Cardiac septum (tissue), 1 donor: ENCODE measurements around the gene CDH20. TPM values are rescaled to one million over a fixed set of nuclear protein-coding genes. Genes with fewer than 3 reads are reported as not detected.

Experiments used
- DNase-seq: peaks from one replicate; pipeline ENCODE4 v3.0.0-alpha.2; 2020; ENCODE audit warnings: low spot score
- intact Hi-C: fragments of 100-400 bp; cut with DNase I; formaldehyde crosslinking; loops from one replicate; pipeline ENCODE4 v1.14.0; 2022
- total RNA-seq: library from RNA; stranded (reverse); fragmentation: NEBNext Ultra II Directional; extraction: Animal tissue kit (Norgen Biotek cat#: 25700); gene quantifications from one replicate; pipeline ENCODE4 v1.2.1, GENCODE V29; 2021
- donor health status: DM: no; HTN: no; CAD: no.

CDH20 gene
- total RNA-seq, 1 donor from 2014 or later, result 0.08 TPM

DNA sequence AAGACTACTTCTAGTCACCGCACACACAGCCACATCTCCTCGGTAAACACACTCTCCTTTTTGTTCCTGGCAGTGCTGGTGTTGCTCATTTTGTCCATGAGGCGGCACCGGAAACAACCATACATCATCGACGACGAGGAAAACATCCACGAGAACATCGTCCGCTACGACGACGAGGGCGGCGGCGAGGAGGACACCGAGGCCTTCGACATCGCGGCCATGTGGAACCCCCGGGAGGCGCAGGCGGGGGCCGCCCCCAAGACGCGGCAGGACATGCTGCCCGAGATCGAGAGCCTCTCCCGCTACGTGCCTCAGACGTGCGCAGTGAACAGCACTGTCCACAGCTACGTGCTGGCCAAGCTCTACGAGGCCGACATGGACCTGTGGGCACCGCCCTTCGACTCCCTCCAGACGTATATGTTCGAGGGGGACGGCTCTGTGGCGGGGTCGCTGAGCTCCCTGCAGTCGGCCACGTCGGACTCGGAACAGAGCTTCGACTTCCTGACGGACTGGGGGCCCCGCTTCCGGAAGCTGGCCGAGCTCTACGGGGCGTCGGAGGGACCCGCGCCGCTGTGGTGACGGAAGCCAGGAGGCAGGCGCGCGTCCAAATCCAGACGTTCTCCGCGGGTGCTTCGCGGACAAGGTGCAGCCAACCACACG, 221.0 kb downstream of the CDH20 start:
- intact Hi-C loops, result loop anchor here (5.0 to 10.0 kb wide), 3 partner anchors 83 to 581 kb away; no protein-coding TSS in a partner anchor
- peak; percentile 77 for DNase-seq

DNA sequence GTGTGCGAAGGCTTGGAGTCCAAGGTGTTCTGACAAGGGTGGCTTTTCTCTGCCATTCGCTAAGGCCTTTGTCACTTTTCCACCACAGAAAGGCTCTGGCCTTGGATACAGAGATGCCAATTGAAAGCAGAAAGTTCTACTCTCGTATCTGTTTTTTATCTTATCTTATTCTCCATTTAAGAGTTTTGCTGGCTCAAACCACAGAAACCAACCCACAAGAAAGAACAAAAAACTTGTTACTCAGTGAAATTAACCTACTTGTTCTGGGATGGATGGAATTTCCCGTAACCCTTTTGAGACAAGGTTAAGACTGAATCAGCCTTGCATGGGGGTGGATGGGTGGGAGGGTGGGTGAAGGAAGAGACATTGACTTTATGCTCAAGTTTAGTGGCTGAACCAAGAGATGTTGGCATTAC, 221.7 kb downstream of the CDH20 start:
- DNase-seq, result no peak
- intact Hi-C loops, result loop anchor here (5.0 to 10.0 kb wide), 3 partner anchors 82 to 580 kb away; no protein-coding TSS in a partner anchor

DNA sequence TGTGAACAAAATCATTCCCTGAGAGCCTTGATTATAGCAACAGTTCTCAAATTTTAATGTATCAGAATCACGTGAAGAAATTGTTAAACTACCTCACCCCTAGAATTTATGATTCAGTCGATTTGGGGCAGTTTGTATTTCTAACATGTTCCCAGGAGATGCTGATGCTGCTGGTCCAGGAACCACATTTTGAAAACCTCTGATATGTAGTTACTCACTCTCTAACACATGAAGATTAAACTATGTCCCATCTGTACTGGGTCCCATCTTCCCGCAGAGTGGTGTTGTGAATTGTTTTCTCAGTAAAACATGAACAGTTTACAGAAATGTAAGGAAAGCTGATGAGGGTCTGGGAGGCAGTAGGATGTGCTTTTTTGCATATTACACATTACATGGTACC, 223.1 kb downstream of the CDH20 start:
- intact Hi-C loops, result loop anchor here (10.0 kb wide), 2 partner anchors 178 to 578 kb away; no protein-coding TSS in a partner anchor
- no peak for DNase-seq

GRCh38 chr18:61556862-61557261, 223.6 kb downstream of the CDH20 start:
- intact Hi-C loops, result loop anchor here (10.0 kb wide), 2 partner anchors 178 to 578 kb away; no protein-coding TSS in a partner anchor
- no peak for DNase-seq

- DNase-seq, result no peak
- intact Hi-C loops, result no loop called here
Observed at GRCh38 chr18:61569176-61569892, 236.1 kb downstream of the CDH20 start.

DNA sequence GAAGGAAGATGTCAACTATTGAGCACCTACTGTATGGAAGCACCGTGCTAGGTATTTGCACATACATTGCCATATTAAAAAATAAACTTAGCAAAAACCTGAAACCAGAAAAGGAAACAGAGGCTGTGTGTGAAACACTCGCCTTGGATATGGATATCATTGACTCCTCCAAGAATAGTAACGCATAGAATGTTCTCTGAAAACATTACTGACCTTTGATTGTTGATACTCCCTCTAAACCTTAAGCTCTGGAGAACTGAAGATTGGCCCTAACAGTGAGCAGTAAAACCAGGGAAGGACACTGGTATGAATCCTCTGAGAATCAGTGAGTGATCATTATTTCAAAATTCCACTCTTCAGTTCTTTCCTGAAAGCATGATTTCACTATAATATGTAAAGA, 236.8 kb downstream of the CDH20 start:
- intact Hi-C loops, result loop anchor here (10.0 kb wide), 1 partner anchor 325 kb away; the partner anchor contains the start of gene RNF152
- no peak for DNase-seq

DNA sequence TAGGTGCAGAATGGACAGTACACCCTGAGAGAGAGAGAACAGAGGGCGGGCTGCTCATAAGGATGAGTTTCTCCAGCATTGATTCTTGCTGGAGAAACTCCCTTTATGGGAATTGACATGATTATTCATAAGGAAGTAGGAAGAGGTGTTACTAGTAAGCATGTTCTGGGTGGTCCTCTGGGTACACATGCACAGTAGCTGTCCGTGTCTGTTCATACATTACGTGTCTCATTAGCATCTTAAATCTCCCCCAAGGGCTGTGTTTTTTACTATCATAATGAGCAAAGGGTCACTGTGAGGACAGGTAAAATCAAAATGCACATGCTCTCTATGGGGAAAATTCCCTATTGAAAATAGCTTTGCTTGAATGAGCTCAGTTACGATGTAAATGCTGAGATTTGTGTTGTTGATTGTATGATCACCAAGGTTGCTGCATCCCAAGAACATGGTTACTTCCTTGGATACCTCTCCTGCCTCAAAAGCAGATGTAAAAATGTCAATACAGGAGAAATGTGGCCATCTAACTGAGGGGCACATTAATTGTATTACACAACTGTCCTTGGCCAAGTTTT, 238.9 kb downstream of the CDH20 start:
- intact Hi-C loops, result loop anchor here (10.0 kb wide), 1 partner anchor 323 kb away; the partner anchor contains the start of gene RNF152
- no peak for DNase-seq

- DNase-seq, result no peak
- intact Hi-C loops, result loop anchor here (10.0 kb wide), 1 partner anchor 322 kb away; the partner anchor contains the start of gene RNF152
Observed at GRCh38 chr18:61572871-61573270, 239.6 kb downstream of the CDH20 start.

DNA sequence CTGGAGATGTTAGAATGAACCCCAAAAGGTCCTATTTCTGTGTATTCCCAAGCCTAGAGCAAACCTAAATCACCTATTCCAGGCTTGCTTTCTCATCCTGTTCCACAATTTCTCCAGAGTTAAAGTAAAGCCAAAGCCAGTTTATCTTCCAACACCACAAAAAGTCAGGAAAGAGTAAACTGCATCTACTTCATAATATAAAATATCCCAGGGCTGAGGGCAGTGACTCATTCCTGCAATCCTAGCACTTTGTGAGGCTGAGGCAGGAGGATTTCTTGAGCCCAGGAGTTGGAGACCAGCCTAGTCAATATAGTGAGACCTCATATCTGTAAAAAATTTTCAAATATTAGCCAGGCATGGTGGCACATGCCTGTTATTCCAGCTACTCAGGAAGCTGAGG, 241.4 kb downstream of the CDH20 start:
- no peak for DNase-seq
- intact Hi-C loops, result loop anchor here (10.0 kb wide), 1 partner anchor 320 kb away; the partner anchor contains the start of gene RNF152

- intact Hi-C loops, result loop anchor here (10.0 kb wide), 1 partner anchor 319 kb away; the partner anchor contains the start of gene RNF152
Observed at GRCh38 chr18:61575419-61575818, 242.2 kb downstream of the CDH20 start.

DNA sequence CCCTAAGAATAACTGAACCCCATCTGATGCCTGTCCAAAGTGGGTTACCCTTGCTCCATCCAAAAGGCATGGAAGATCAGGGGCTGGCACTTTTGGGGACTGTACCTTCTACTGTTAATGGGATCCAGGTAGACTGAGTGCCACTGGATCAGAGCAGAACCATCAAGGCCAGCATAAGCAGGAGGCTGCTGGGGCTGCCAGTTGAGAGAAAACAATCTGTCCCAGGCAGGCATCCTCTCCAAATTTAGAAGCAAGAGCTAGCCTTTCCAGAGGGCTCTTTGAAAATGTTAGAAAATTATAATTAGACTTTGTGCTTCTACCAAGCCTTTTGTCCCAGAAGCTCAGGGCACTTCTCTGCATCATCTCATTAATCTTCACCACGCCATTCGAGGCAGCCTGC, 245.6 kb downstream of the CDH20 start:
- intact Hi-C loops, result loop anchor here (10.0 kb wide), 1 partner anchor 316 kb away; the partner anchor contains the start of gene RNF152
- DNase-seq, result no peak

More at GRCh38 chr18:61575419-61575818, 242.2 kb downstream of the CDH20 start:
- DNase-seq, result no peak

- DNase-seq, result no peak
- intact Hi-C loops, result loop anchor here (10.0 kb wide), 1 partner anchor 315 kb away; the partner anchor contains the start of gene RNF152
Observed at GRCh38 chr18:61579581-61579980, 246.4 kb downstream of the CDH20 start.

GRCh38 chr18:61580046-61580445, 246.8 kb downstream of the CDH20 start:
- no peak for DNase-seq
- intact Hi-C loops, result no loop called here

DNA sequence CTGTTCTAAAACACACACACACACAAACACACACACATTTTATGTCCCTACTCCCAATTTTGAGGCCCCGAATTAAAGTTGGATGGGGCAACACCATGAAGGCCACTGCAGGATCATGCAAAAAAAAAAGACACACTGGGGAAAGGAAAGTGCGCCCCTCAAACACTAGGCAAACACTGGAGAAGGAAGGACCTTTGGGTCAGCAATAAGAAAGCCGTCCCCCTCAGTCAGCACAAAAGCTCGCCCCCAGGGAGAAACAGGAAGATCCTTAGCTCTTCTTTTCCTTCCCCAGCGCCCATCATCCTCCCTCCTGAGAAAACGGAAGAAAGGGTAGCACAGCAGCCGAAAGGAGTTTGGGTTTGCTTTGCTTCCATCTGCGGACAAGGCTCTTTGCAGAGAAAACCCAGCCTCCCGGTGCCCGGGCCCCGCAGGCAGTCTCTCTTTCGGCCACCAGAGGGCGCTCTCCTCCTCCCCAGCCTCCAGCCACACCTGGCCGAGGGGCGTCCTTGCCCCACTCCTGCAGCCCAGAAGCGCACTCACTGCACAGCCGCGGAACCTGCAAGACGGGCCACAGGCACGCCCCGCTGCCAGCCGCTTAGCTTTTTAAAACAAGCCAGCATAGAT, 248.5 kb downstream of the CDH20 start:
- DNase-seq, result peak; percentile 91
- intact Hi-C loops, result no loop called here

GRCh38 chr18:61582202-61582710, 249.0 kb downstream of the CDH20 start:
- intact Hi-C loops, result no loop called here
- DNase-seq, result no peak

GRCh38 chr18:61583548-61583947, 250.3 kb downstream of the CDH20 start:
- no peak for DNase-seq
- intact Hi-C loops, result no loop called here

GRCh38 chr18:61587865-61588264, 254.6 kb downstream of the CDH20 start:
- intact Hi-C loops, result no loop called here
- DNase-seq, result no peak

- DNase-seq, result no peak
- intact Hi-C loops, result no loop called here
Observed at GRCh38 chr18:61589053-61589723, 256.0 kb downstream of the CDH20 start.

DNA sequence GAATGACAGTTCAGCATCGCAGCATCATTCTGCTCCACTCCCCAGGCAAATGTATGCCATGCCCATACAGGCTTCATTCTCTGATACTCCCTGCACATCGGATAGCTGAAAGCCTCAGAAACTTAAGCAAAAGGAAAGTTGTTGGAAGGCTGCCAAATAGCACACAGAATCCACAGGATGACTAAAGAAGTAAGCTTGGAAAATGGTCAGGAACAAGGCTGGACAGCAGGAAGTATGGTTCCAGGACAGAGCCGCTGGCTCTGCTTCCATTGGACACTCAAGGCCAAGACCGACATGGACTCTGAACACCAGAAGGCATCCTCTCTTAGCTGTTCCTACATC, 256.5 kb downstream of the CDH20 start:
- intact Hi-C loops, result no loop called here
- no peak for DNase-seq
